ENCODE data around the gene ELOA2. TPM values are rescaled to one million over a fixed set of nuclear protein-coding genes. Genes with fewer than 3 reads are reported as not detected.
"Not testable (repeated sequence)": the region's sequence is repeated elsewhere in the genome, so short reads cannot be mapped to it uniquely, and the experiment has no call there.

Gene ELOA2
- total RNA-seq, 2 experiments from 2014 or later = not detected

DNA sequence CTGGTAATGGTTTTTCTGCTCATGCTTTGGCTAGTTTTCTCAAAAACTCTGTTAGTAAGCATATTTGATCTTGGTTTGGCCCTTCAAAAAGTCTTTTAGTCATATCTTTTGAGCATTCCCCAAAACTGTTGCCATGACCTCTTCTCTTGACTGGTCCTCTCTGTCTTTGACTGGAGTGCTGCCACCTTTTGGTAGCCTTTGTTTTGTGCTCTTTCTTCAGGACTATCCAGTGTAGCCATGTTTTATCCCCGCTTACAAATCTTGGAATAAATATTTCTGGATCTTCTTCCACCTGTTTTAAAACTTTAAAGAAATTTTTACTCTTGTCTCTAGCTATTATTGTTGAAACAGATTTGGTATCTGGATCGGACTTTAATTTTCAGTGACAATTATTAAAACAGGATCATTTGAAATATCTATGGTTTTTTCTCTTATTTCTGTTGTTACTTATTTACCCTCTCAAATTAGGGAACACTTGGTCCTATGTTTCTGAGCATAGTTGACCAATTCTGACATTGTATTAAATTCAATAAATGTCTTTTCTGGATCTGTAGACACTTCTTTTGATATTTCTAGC lies 965 bp upstream of the ELOA2 start:
- intact Hi-C loops (cut with micrococcal nuclease) = no loop called here
- no peak overlapping the region for H3K4me3 Mint-ChIP-seq
- peaks cover 5% of the 10 kb centered on the region for H3K27me3 Mint-ChIP-seq (ENCODE audit: low read depth)
- peaks cover 2% of the 10 kb centered on the region for H3K9me3 Mint-ChIP-seq
- no peaks in the 10 kb centered on the region for H3K4me1 Mint-ChIP-seq (ENCODE audit: low read depth)
- peak; percentile 31 for DNase-seq
- CTCF ChIA-PET = no interaction called here
- H3K27ac Mint-ChIP-seq = no peak overlapping the region
- no peaks in the 10 kb centered on the region for H3K36me3 Mint-ChIP-seq (ENCODE audit: low read depth)

GRCh38 chr18:47034591-47034990 lies 830 bp downstream of the ELOA2 start:
- H3K27me3 Mint-ChIP-seq (ENCODE audit: low read depth); H3K36me3 Mint-ChIP-seq (ENCODE audit: low read depth); H3K27ac Mint-ChIP-seq; H3K4me3 Mint-ChIP-seq; intact Hi-C loops (cut with micrococcal nuclease); H3K4me1 Mint-ChIP-seq (ENCODE audit: low read depth); H3K9me3 Mint-ChIP-seq; DNase-seq: not testable (repeated sequence)
- CTCF ChIA-PET = interaction anchor here (0.6 kb wide), 1 partner anchor 370 kb away, joined by 4 read pairs; no protein-coding TSS in a partner anchor

DNA sequence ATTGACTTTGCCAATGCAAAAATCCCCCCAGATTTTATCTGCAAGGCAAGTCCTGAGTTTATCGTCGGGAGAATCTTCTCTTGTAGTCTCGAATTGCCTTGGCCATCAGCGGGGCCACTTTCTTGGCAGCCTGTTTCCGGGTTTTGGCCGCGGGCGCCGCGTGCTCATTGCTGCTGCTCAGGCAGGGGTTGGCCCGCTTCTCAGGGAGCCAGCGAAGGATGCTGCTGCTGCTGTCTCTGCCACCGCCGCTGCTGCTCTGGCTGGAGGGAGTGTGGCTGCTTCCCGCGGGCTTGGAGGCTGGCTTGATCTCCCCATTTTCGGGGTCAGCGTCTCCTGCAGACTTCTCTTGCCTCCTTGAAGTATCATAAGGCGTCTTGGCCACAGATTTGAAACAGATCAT lies 2.5 kb downstream of the ELOA2 start:
- no peak overlapping the region for H3K27ac Mint-ChIP-seq
- no peaks in the 10 kb centered on the region for H3K4me1 Mint-ChIP-seq (ENCODE audit: low read depth)
- H3K9me3 Mint-ChIP-seq = peaks cover 6% of the 10 kb centered on the region
- no peaks in the 10 kb centered on the region for H3K27me3 Mint-ChIP-seq (ENCODE audit: low read depth)
- DNase-seq = no peak
- no peaks in the 10 kb centered on the region for H3K36me3 Mint-ChIP-seq (ENCODE audit: low read depth)
- no peak overlapping the region for H3K4me3 Mint-ChIP-seq
- intact Hi-C loops (cut with micrococcal nuclease) = no loop called here
- CTCF ChIA-PET = no interaction called here

- H3K36me3 Mint-ChIP-seq (ENCODE audit: low read depth); H3K4me1 Mint-ChIP-seq (ENCODE audit: low read depth); H3K27ac Mint-ChIP-seq; intact Hi-C loops (cut with micrococcal nuclease); H3K9me3 Mint-ChIP-seq; DNase-seq; CTCF ChIA-PET; H3K4me3 Mint-ChIP-seq; H3K27me3 Mint-ChIP-seq (ENCODE audit: low read depth): not testable (repeated sequence)
These were observed 4.5 kb downstream of the ELOA2 start for GRCh38 chr18:47030887-47031286.

DNA sequence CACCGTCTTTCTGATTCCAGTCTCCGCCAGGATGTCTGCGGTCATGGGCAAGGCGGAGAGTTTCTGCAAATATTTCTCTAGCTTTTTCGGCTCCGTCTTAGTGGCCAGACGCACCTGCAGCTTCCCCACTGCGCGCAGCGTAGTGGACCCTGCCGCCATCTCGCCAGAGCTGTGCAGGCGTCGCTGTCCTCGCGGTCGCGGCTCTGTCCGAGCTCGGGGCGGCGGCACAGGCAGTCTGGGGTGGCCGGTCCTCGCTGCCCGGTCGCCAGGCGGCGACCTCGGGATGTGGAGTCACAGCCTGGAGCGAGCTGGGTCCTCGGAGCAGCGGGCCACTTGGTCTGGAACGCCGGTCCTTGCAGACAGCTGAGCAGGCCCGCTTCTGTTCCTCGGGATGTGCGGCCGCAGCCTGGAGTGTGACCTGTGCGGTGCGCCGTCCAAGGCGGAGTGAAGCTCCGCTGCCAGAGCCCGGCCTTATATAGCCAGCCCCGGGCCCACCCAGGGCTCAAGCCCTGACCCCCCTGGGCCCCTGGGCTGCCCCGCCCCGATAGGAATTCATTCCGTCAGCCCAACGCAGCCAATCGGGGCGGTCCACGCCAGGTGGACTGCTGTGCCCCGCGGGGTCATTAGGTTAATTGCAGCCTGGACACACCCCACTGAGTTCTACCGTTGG lies 5.6 kb downstream of the ELOA2 start:
- H3K4me1 Mint-ChIP-seq (ENCODE audit: low read depth); H3K27me3 Mint-ChIP-seq (ENCODE audit: low read depth); H3K36me3 Mint-ChIP-seq (ENCODE audit: low read depth); H3K4me3 Mint-ChIP-seq; H3K9me3 Mint-ChIP-seq; CTCF ChIA-PET; intact Hi-C loops (cut with micrococcal nuclease); H3K27ac Mint-ChIP-seq; DNase-seq: not testable (repeated sequence)

DNA sequence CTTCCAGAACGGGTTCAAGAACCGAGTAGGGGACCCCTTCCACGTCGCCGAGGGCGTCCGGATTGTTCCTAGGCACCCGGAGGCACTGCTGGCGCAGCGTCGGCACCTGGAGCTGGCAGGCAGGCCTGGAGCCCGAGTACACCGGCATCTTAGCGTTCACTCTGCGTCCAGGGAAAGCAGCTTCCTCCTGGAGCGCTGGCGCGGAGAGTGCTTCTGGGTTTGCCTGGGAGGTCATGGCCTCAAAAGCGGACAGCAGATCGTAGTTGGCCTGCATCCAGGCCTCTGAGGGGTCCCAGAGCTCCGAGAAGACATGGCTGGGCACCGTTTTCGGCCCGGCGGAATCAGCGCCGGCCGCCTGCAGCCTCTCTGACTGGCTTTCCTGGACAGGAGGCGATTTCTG lies 6.7 kb downstream of the ELOA2 start:
- H3K27ac Mint-ChIP-seq; H3K9me3 Mint-ChIP-seq; CTCF ChIA-PET; H3K4me1 Mint-ChIP-seq (ENCODE audit: low read depth); DNase-seq; H3K27me3 Mint-ChIP-seq (ENCODE audit: low read depth); H3K36me3 Mint-ChIP-seq (ENCODE audit: low read depth); intact Hi-C loops (cut with micrococcal nuclease); H3K4me3 Mint-ChIP-seq: not testable (repeated sequence)

DNA sequence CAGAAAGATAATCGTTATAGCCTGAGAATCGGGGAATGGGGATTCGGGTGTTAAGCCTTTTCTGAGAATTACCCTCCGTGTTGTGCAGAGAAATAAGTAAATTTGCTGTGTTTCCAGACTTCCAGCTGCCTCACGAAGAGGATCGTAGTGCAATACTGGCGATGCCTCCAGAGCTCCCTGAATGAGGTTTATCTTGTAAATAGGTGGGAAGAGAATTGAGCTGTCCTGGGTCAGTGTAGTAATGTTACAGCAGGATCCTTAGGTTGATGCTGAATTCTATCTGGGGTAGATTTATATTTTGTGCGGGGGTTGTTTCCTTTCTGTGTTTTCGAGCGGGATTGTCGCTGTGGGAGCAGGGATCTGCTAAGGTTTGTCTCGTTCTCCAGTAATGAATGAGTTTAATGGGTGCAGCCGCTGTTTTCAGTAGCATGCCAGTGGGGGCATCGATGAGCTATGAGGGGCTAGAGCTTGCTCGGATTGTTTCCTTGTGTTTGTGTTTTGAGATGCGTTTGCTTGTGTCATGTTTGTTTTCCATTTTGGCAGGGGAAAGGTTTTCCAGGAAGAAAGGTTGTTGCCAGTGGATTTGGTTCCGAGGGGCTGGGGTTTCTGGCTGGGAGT lies 9.8 kb downstream of the ELOA2 start:
- DNase-seq; H3K27ac Mint-ChIP-seq; CTCF ChIA-PET; H3K36me3 Mint-ChIP-seq (ENCODE audit: low read depth); H3K27me3 Mint-ChIP-seq (ENCODE audit: low read depth); H3K4me3 Mint-ChIP-seq; intact Hi-C loops (cut with micrococcal nuclease); H3K4me1 Mint-ChIP-seq (ENCODE audit: low read depth); H3K9me3 Mint-ChIP-seq: not testable (repeated sequence)

DNA sequence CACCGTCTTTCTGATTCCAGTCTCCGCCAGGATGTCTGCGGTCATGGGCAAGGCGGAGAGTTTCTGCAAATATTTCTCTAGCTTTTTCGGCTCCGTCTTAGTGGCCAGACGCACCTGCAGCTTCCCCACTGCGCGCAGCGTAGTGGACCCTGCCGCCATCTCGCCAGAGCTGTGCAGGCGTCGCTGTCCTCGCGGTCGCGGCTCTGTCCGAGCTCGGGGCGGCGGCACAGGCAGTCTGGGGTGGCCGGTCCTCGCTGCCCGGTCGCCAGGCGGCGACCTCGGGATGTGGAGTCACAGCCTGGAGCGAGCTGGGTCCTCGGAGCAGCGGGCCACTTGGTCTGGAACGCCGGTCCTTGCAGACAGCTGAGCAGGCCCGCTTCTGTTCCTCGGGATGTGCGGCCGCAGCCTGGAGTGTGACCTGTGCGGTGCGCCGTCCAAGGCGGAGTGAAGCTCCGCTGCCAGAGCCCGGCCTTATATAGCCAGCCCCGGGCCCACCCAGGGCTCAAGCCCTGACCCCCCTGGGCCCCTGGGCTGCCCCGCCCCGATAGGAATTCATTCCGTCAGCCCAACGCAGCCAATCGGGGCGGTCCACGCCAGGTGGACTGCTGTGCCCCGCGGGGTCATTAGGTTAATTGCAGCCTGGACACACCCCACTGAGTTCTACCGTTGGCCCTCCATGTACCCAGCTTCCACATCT lies 11.5 kb downstream of the ELOA2 start:
- intact Hi-C loops (cut with micrococcal nuclease); H3K4me3 Mint-ChIP-seq; H3K4me1 Mint-ChIP-seq (ENCODE audit: low read depth); H3K27ac Mint-ChIP-seq; DNase-seq; H3K36me3 Mint-ChIP-seq (ENCODE audit: low read depth); H3K9me3 Mint-ChIP-seq; H3K27me3 Mint-ChIP-seq (ENCODE audit: low read depth); CTCF ChIA-PET: not testable (repeated sequence)

DNA sequence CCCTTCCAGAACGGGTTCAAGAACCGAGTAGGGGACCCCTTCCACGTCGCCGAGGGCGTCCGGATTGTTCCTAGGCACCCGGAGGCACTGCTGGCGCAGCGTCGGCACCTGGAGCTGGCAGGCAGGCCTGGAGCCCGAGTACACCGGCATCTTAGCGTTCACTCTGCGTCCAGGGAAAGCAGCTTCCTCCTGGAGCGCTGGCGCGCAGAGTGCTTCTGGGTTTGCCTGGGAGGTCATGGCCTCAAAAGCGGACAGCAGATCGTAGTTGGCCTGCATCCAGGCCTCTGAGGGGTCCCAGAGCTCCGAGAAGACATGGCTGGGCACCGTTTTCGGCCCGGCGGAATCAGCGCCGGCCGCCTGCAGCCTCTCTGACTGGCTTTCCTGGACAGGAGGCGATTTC lies 12.6 kb downstream of the ELOA2 start:
- H3K36me3 Mint-ChIP-seq (ENCODE audit: low read depth); H3K4me1 Mint-ChIP-seq (ENCODE audit: low read depth); CTCF ChIA-PET; H3K9me3 Mint-ChIP-seq; DNase-seq; H3K27ac Mint-ChIP-seq; H3K4me3 Mint-ChIP-seq; H3K27me3 Mint-ChIP-seq (ENCODE audit: low read depth); intact Hi-C loops (cut with micrococcal nuclease): not testable (repeated sequence)

- H3K27ac Mint-ChIP-seq; H3K9me3 Mint-ChIP-seq; H3K4me1 Mint-ChIP-seq (ENCODE audit: low read depth); CTCF ChIA-PET; intact Hi-C loops (cut with micrococcal nuclease); H3K27me3 Mint-ChIP-seq (ENCODE audit: low read depth); H3K4me3 Mint-ChIP-seq; H3K36me3 Mint-ChIP-seq (ENCODE audit: low read depth); DNase-seq: not testable (repeated sequence)
These were observed 14.7 kb downstream of the ELOA2 start for GRCh38 chr18:47020757-47021156.

DNA sequence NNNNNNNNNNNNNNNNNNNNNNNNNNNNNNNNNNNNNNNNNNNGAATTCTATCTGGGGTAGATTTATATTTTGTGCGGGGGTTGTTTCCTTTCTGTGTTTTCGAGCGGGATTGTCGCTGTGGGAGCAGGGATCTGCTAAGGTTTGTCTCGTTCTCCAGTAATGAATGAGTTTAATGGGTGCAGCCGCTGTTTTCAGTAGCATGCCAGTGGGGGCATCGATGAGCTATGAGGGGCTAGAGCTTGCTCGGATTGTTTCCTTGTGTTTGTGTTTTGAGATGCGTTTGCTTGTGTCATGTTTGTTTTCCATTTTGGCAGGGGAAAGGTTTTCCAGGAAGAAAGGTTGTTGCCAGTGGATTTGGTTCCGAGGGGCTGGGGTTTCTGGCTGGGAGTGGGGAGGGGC lies 15.6 kb downstream of the ELOA2 start:
- CTCF ChIA-PET; H3K36me3 Mint-ChIP-seq (ENCODE audit: low read depth); H3K27me3 Mint-ChIP-seq (ENCODE audit: low read depth); H3K4me1 Mint-ChIP-seq (ENCODE audit: low read depth); DNase-seq; H3K27ac Mint-ChIP-seq; H3K9me3 Mint-ChIP-seq; intact Hi-C loops (cut with micrococcal nuclease); H3K4me3 Mint-ChIP-seq: not testable (repeated sequence)
